AG09319 (cell line): ENCODE data around the gene DACH1.

Experiments used
- DNase-seq: peaks from one replicate; pipeline ENCODE4 v3.0.0-alpha.2; 2010; ENCODE audit warnings: low read depth; ENCODE audit errors: extremely low read depth
- CTCF ChIP-seq: IDR thresholded peaks from 2 replicates; pipeline ENCODE4 v1.5.1; 2011; ENCODE audit warnings: low read depth, mild to moderate bottlenecking, inconsistent platforms, low read length, moderate library complexity

Gene DACH1

GRCh38 chr13:71503781-71504180 is 363.2 kb downstream of the DACH1 start:
- TF ChIP-seq CTCF, result no peak
- no peak for DNase-seq

DNA sequence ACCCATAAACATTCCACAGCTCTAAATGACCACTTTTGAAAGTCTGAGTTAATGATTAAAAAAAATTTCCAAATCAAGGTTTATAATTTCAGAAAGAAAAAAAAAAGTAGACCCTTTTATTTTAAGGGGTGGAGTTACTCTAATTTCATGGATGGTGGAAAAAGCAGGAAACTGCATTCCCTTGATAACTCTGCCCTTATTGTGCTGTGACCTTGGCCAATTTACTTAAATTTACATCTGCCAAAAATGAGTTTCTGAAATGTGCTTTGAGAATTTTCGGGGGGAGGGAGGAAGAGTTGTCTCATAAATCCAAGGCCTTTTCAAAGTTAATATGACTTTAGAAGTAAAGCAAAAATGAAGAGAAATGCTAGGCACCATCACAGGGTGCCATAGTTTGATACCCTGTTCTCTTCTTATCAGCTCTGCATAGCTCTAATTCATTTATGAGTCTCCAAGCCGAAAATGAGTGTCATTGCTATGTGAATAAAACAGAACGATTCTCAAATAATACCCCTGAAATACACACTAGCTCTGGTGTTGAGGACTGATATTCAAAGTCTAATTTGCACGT is 367.0 kb downstream of the DACH1 start:
- no peak for DNase-seq
- no peak for TF ChIP-seq CTCF

DNA sequence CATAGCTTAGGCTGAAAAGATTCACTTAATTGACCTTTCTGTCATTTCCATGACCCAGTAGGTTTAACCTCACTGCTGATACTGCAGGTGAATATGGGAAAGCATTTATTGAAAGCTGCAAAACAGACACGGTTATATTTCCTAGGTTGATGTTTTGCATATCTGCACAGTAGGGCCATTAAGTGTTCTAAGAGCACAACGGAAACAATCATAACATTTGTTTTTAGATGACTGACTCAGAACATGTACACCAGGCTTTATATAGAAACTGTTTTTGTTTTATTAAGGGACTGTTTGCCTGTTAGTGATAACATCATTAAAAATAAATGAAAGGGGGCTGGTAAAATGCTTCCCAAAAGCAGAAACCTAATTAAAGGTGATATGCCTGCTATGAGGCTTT is 367.8 kb downstream of the DACH1 start:
- no peak for TF ChIP-seq CTCF
- no peak for DNase-seq

- no peak for DNase-seq
- TF ChIP-seq CTCF, result no peak
These were observed 373.8 kb downstream of the DACH1 start for GRCh38 chr13:71493189-71493588.

DNA sequence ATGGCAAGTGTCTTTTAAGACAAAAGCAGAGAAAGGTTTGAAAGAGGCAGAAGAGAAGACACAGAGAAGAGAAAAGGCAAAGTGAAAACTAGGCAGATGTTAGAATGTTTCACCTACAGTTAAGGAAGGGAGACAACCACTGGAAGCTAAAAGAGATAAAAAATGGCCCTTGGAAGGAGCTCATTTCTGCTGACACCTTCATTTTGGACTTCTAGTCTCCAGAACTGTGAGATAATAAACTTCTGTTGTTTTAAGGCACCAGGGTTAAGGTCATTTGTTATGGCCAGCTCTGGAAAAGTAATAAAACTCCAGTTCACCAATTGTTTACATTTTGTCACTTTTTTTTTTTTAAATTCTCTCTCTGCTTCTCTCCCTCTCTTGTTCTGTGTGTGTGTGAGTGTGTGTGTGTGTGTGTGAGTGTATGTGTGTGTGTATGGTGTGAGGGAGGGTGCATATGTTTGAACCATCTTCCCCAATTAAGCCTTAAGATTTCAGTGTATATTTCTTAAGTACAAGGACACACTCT is 374.6 kb downstream of the DACH1 start:
- DNase-seq, result no peak
- no peak for TF ChIP-seq CTCF

GRCh38 chr13:71491010-71491409 is 376.0 kb downstream of the DACH1 start:
- no peak for TF ChIP-seq CTCF
- no peak for DNase-seq

DNA sequence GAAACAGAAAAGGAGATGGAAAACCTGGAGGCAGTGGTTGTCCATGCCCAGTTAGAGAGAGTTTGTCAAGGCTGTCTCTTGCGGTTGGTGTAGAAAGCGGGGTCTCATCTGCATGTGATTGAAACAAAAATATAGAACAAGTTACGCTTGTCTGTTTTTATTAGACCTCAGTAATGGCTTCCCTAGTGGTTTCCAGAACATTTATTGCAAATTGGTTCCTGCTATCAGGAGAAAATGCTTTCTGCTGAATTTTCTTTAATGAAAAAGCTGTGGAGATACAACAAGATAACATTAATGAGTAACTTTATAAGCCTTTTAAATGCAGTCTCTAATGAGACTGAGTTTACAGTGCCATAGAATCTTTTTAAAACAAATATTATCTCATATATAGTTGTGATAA is 378.0 kb downstream of the DACH1 start:
- TF ChIP-seq CTCF, result no peak

More for the DNA sequence above, 378.0 kb downstream of the DACH1 start:
- DNase-seq, result no peak
